ENCODE results near the gene ABCG5.

ABCG5 gene

DNA sequence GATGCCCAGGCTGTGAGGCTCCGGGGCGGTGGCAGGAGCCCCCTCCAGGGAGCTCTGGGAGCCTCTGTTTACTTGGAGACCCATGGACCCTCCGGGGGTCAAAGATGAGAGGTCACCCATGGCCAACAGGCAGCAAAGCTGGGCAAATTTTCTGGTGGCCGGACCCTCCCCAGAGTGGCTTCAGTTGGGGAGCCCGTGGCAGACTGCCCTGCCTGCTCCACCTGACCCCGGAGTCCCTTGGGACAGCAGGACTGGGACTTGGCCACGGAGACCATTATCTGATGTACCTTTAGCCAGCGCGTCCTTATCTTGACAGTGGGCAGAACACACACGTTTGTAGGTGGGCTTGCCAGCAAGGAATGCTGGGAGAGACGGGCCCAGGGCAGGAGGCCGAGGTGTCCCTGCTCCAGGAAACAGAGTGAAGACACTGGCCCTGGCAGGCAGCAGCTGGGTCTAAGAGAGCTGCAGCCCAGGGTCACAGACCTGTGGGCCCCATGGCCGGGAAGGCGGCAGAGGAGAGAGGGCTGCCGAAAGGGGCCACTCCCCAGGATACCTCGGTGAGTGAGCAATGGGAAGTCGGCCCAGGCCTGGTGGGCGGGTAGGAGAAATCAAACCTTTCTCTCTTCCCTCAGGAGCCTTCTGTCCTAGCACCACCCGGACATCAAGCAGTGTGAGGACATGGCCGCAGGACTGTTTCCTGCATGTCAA is at the start of gene ABCG5, which contains the start of gene ABCG8:
Gene ABCG5 (minus strand): TSS at position 280 of the 708 bp plus-strand sequence. CDS start 160 bp downstream, at position 120.
Gene ABCG8 (plus strand): TSS at position 412 of the 708 bp plus-strand sequence. CDS start 83 bp downstream, at position 495.
- no peak for DNase-seq

GRCh38 chr2:43887176-43887575 is 48.5 kb upstream of the ABCG5 start:
- DNase-seq = no peak

GRCh38 chr2:43885132-43885632 is 46.5 kb upstream of the ABCG5 start:
- DNase-seq = no peak

GRCh38 chr2:43884689-43885088 is 46.0 kb upstream of the ABCG5 start:
- DNase-seq = no peak

GRCh38 chr2:43882312-43882711 is 43.7 kb upstream of the ABCG5 start:
- no peak for DNase-seq

DNA sequence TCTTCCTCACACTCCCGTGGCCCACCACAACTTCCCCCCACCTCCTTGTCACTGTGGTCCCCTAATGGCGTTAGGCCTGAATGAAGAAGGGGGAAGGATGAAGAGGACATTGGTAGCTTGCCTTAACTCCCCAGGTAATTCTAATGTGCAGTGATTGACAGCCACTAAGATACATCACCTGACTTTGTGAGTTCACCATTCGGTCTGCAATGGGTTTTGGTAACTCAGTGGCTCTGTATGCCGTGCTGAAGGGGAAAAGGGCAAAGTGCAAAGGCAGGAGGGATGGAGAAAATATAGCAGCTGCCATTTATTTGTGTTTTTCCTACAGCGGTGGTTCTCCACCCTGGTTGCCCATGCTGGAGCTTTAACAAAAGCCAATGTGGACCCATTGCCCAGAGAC is 42.3 kb upstream of the ABCG5 start:
- no peak for DNase-seq

- no peak for DNase-seq
These were observed 41.8 kb upstream of the ABCG5 start for GRCh38 chr2:43880471-43880870.

DNA sequence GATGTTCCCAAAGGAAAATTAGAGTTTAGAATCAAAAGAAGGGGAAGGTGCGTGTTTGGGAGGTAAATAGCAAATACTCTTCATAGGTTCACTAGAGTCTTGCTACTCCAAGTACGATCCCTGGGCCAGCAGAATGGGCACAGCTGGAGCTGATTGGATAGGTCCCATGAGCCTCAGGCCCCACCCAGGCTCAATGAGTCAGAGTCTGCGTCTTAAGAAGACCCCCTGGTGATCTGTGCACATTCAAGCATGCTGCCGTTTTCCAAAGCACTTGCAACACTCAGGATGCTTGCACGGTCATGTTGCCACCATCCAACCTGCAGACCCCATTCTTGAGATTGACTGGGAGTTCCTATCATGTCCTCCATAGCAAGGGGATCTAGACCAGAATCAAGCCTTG is 40.6 kb upstream of the ABCG5 start:
- DNase-seq = no peak

- peak; percentile 47 for DNase-seq
These were observed 39.3 kb upstream of the ABCG5 start for GRCh38 chr2:43877782-43878464.

DNA sequence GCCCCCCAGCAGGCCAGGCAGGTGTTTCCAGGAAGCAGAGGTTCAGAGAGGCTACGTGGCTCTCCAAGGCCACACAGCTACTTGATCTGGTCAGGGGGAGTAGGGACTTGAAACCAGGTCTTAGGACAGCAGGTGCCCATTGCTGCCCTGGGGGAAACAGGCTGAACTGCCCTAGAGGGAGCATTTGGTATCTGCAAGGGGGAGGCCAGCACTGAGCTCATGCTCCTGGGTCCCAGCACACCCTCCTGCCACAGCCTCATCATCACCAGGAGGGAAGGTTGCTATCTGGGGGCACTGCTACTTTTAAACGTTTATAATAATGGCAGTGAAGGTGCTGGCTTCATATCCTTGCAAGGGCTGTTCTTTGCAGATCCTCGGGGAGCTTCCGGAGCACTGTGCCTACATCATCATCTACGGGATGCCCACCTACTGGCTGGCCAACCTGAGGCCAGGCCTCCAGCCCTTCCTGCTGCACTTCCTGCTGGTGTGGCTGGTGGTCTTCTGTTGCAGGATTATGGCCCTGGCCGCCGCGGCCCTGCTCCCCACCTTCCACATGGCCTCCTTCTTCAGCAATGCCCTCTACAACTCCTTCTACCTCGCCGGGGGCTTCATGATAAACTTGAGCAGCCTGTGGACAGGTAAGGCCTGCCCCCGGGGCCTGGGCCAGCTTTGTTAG is 36.3 kb upstream of the ABCG5 start:
- DNase-seq = no peak

DNA sequence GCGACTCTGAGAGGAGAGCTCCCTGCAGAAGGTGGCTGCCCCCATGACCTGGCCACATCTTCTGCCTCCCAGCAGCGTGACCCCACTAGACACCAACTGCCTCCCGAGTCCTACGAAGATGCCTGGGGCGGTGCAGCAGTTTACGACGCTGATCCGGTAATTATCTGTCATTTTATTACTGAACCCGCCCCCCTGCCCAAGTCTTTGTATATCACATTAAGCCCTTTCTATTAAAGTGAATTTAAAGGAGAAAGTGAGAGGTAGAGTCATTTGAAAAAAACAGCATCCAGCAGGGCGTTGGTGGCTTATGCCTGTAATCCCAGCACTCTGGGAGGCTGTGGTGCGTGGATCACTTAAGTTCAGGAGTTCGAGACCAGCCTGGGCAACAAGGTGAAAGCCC is 33.5 kb upstream of the ABCG5 start:
- DNase-seq = no peak

DNA sequence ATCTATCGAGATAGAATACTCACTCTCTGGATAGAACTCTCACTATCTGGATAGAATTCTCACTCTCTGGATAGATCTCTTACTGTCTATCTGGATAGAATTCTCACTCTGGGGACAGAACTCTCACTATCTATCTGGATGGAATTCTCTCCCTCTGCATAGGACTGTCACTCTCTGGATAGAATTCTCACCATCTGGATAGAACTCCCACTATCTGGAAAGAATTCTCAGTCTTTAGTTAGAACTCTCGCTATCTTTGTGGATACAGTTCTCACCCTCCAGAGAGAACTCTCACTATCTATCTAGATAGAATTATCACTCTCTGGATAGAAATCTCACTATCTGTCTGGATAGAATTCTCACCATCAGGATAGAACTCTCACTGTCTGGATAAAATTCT is 16.7 kb upstream of the ABCG5 start:
- DNase-seq = no peak

DNA sequence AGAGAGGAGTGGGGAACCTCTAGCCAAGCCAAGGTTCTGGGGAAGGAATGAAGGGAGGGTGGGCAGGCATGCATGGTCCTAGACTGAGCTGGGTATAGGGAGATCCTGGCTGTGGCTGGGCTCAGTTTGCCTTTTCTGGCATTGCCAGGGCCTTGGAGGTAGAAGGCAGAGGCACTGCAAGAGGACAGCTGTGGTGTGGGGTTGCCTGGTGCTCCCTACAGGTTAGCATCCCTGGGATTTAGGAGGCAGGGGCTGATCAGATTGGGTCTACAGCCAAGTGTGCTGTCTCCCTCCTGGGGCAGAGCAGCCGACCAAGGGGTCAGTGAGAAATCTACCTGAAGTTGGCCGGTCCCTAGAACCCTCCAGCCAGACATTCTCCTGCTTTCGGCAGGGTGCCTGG is 16.0 kb upstream of the ABCG5 start:
- DNase-seq = no peak

DNA sequence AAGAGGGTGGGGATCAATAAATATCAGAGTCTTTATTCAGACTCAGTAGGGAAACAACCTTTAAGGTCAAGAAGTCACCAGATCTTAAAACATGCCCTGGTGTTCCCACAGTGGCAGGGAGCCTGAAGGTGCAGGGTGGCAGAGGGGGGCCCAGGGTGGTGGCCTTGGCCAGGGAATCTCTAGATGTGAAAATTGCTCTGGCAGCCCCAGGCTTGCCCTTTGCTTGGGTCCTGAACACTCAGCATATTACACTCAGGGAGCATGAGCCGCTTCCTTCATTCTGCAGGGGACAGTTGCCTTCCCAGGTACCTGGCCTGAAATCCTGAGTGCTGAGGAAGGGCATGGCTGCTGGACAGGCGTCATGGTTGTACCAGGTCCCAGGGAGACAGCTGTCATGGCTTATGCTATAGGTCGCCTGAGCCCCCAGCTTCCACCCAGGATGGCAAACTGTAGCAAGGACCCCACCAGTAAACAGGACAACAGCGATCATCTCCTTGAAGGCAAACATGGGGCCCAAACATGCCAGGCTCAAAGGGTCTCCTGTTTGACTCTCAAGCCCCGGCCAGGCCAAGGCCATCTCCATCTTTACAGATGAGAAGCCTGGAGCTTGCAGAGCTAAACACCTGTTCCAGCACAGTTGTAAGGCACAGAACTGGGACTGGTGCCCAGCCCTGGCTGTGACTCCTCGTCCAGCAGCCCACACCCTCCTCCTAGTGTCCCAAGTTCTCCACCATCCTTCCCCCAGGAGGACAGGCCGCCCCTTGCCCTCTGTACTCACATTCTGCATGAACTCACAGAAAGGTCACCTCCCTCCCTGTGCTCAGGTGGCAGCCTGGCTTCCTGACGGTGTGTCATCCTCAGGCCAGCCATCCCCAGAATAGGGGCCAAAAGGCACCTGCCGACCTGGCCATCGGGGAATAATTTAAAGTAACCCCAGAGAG is 14.8 kb upstream of the ABCG5 start:
- DNase-seq = no peak

- no peak for DNase-seq
These were observed 13.6 kb upstream of the ABCG5 start for GRCh38 chr2:43852196-43852730.

DNA sequence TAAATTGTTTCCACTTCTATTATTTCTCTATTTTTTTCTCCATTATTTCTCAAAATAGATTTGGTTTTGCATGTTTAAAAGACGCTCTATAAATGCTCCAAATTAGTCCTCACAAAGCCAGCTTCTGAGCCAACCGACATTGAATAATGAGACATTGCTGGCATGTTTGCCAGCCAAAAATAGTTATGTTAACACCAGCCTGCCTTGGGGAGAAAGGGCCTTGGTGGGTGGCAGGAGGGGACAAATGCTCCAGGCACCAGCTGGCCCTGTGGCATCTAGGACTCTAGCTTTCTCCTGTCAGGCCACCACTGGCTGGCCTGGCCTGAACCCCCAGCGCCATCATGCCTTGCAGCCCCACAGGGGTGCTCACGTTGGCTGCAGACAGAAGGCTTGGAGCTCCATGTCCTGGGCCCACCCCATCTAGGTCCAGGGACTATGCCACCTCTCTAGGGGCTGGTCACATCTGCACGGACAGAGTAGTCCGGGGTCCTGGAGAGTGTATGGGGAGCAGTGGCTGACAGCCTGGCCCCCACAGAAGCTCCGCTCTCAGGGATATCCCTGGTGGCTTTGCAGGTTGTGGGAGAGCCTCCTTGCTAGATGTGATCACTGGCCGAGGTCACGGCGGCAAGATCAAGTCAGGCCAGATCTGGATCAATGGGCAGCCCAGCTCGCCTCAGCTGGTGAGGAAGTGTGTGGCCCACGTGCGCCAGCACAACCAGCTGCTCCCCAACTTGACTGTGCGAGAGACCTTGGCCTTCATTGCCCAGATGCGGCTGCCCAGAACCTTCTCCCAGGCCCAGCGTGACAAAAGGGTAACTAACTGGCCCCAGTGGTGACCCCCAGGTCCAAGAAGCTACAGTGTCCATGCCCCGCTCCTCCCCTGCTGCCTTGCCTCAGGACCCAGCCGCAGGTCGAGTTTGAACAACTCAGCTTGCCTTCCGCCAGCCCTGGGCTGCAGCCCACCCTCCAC is 12.7 kb upstream of the ABCG5 start:
- no peak for DNase-seq

- no peak for DNase-seq
These were observed 9.6 kb upstream of the ABCG5 start for GRCh38 chr2:43848214-43848613.

GRCh38 chr2:43846140-43846793 is 7.6 kb upstream of the ABCG5 start:
- DNase-seq = no peak

DNA sequence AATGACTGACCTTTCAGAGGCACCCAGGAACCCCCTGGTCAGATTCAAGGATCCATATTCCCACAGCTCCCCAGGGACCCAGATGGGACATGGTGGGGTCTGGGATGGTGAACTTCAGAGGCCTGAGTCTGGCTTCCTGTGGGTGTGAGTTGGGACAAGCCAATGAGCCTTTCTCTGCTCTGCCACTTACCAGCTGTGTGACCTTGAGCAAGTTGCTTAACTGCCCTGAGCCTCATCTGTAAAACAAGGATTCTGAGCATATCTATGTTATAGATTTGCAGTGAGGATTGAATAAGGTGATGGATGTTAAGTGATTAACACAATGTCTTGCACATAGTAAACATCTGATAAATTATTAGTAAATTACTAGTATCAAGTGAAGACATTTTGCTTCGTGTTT is 6.5 kb upstream of the ABCG5 start:
- no peak for DNase-seq

- DNase-seq = no peak
These were observed 4.2 kb upstream of the ABCG5 start for GRCh38 chr2:43842866-43843226.

Measured in kidney glomerular epithelial cell (primary cell).